ENCODE data around the gene KCNMA1.

DNA sequence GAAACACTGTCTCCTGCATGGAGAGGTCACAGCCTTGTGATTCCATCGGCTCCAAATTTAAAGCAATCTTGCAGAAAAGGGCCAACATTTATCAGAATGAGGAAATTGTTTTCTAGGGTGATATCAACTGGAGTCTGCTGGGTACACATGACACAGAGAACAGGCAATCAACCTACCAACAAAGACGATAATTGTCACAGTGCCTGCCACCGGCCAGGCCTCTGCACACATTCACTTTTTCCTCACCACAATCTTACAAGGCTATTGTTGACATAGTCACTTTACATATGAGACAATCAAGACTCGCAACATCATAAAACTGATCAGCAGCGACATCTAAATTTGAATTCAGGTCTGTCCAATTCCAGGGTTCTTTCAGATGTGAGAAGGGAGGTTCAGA lies 189.4 kb downstream of the KCNMA1 start:
- no peak for TF ChIP-seq POLR2A (IDR thresholded peaks at IDR 0.05)
- TF ChIP-seq, protein P1, sequence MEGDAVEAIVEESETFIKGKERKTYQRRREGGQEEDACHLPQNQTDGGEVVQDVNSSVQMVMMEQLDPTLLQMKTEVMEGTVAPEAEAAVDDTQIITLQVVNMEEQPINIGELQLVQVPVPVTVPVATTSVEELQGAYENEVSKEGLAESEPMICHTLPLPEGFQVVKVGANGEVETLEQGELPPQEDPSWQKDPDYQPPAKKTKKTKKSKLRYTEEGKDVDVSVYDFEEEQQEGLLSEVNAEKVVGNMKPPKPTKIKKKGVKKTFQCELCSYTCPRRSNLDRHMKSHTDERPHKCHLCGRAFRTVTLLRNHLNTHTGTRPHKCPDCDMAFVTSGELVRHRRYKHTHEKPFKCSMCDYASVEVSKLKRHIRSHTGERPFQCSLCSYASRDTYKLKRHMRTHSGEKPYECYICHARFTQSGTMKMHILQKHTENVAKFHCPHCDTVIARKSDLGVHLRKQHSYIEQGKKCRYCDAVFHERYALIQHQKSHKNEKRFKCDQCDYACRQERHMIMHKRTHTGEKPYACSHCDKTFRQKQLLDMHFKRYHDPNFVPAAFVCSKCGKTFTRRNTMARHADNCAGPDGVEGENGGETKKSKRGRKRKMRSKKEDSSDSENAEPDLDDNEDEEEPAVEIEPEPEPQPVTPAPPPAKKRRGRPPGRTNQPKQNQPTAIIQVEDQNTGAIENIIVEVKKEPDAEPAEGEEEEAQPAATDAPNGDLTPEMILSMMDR (IDR thresholded peaks at IDR 0.05 in 4 of 5, conservative IDR thresholded peaks at IDR 0.05 in 1 of 5), result no peak
